ENCODE measurements around the gene CACNA1D.

- TF ChIP-seq CTCF (IDR thresholded peaks at IDR 0.05) (no peak), POLR2A (IDR thresholded peaks at IDR 0.05) (no peak)
These were observed 722 bp downstream of the CACNA1D start for GRCh38 chr3:53495146-53495519.

Measured in body of pancreas (tissue), 4 donors.